GM21576 (cell line): Measurements from ENCODE around the gene M6PR.

Experiments used
- ATAC-seq: cut with Tn5 transposase; IDR thresholded peaks from one replicate; pipeline ENCODE4 v1.9.1; 2021; ENCODE audit warnings: mild to moderate bottlenecking, moderate library complexity; ENCODE audit not compliant: unreplicated experiment

M6PR gene

DNA sequence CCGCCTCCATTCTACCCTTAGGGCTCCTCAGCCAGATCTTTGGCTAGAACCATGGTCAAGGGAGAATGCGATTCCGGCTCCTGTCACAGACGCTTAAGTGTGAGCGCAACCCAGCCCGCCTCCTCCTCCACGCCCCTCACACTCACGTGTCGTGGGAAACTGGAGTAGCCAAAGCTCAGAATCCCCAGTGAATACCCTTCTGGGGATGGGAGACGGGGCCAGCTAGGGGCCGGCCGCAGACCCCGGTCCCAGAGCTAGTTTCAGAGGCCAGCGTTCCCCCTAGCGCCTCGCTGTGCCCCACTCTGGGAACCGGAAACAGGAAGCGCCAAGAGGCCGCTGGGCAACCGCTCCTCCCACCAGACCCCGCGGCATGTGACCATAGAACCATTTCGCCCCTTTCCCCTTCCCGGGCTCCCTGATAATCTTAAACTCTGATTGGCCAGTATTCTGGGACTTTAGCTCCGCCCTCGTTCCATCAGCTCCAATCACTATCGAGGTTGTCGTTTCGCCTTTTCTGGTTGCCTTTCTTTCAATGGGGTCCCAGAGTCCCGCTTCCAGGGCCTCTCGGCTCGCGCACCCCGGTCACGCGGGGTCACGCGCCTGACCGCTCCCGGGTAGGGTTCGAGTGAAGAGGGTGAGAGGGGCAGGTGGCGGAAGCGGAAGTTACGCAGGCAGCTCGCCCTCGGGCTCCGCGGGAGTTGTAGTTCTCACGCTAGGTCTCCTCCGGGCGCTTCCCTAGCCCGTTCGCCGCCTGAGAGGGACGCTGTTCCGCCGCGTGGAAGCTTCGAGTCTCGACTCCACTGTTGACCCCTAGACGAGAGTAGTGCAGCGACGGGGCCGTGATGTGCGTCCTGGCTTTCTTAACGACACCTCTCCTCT lies at the start of gene M6PR:
TSS of gene M6PR (minus strand) at position 304 of the 879 bp plus-strand sequence. CDS start 3,241 bp downstream, outside the sequence.
- ATAC-seq, result peak; percentile 81

DNA sequence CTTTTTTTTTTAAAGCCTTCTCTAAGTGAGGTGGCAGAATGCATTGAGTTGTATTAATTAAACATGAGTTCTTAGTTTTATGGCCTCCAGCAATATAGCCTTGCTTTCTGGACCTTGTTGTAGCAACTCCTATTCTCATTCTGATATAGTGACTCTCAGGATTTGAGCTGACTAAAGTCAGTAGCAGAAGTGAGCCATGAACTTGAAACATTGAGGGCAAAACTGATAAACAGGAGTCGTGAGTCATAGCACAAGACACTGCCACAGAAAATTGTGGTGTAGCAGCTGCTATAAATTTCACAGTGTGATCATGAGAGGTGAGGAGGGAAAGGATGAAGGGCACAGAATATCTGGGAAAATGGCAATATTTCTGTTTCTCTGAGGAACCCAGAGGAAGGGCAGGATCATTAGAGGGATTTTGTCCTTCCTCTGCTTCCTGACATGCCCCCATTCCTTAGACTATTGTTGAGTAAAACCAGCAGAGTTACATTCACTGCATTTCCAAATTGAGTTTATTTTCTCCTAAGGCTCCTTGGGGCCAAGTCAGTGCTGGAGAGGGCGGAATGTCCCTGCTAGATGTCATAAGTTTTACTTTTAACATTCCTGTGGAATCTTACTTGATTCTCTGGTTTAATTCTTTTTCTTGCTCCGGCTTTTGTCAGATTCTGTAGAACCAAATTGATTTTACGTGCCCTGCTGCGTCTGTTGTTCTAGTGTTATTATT lies 47.4 kb upstream of the M6PR start:
- ATAC-seq, result peak; percentile 98

DNA sequence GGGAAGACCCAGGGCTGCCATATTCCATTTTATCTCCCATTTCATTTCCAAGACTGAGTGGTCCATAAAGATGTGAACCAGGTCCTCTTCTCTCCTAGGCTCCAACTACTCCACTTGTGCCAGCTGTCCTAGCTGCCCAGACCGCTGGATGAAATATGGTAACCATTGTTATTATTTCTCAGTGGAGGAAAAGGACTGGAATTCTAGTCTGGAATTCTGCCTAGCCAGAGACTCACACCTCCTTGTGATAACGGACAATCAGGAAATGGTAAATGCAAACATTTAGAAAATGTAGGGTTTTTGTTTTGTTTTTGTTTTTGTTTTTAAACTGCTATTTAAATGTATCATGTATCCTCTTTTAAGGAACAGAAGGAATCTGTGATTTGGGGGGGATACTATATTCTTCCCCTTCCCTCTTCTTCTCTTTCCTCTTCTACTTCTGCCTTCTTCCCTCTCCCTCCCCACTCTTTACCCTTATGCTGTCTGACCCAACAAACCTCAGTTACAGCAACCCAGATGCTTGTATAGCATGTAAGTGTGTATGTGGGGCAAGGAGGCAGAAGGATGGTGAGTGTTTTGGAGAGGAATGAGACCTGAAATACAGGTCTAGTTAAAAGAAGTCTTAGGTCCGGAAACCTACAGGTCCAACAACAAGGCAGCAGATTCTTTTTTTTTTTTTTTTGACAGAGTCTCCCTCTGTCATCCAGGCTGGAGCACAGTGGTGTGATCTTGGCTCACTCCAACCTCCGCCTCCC lies 45.8 kb upstream of the M6PR start:
- ATAC-seq, result no peak

DNA sequence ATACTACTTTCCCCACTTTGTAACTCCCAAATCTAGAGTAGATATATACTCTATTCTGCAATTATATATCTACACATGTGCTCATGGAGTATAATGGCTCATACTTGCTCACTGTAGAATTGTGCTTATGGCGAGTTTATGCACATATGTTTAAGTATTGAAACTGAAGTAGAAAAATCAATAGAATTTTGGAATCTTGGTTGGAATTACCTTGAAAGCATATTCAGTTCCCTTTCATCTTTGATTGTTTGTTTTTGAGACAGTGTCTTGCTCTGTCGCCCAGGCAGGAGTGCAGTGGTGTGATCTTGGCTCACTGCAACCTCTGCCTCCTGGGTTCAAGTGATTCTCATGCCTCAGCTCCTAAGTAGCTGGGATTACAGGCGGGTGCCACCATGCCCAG lies 44.4 kb upstream of the M6PR start:
- no peak for ATAC-seq

DNA sequence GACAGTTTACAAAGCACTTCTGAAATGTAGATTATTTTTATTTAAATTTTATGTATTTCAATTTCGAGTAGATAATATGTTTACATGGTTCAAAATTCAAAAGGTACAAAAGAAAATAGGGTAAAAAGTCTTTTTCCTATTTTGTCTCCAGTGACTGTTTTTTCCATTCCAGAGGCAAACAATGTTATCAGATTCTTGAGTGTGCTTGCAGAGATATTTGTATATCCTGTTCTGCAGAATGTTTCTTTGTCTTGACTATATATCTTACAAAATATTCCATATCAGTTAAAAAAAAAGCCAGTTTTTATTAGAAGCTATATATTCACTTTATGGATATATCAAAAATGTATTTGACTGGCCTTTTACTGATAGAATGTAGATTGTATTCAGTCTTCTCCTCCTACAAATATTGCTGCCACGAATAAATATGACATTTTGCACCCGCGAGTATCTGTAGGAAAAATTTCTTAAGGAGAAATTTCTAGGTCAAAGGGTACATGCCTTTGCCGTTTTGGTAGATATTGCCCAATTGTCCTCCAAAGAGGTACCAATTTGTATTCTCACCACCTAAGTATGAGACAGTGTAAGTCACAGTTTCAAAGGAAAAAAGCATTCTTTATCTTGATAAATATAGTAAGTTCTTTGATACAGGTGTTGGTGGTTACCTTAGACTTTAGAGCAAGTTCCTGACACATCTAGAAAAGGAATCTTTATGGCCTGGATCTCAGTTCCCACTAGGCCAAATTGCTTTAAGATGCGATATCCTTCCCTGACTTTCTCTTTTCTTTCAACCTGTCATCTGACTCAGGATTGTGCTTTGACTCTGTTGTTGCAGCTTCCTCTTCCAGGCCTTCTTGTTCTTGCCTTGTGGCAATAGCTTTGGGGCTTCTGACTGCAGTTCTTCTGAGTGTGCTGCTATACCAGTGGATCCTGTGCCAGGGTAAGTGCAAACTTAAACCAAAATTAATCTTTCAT lies 42.2 kb upstream of the M6PR start:
- no peak for ATAC-seq

DNA sequence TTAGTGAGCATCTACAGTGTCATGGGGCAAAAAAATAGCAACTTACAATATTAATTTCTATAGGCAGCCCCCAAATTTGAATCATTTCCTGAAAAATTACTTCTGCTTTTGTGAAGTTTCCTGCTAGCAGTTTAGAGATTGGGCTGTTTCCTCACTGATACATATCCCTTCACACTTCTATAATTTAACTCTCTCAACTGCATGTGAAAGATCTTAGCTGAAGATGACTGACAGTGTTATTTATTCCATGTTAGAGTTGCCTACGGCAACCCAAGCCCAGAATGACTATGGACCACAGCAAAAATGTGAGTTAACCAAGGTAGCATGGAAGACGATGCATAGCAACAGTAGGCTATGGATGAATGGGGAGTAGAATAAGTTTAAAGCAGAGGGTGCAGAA lies 40.0 kb upstream of the M6PR start, which contains the start of gene KLRG1:
TSS of gene KLRG1 (plus strand) at position 134 of the 400 bp plus-strand sequence. CDS start at position 224, 90 bp downstream.
- no peak for ATAC-seq

DNA sequence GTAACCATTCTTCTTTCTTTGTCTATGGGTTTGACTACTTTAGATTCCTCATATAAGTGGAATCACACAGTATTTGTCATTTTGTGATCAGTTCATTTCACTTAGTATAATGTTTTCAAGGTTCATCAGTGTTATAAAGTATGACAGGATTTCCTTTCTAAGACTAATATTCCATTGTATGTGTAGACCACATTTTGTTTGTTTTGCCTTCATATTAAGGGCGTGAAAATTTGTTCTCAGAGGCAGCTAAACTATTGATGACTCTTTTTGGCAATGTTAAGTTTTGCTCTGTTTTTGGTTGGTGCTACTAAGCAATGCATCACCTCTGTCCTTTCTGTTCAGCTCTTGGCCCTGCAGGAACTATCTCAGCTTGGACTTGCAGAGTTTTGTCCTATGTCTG lies 38.2 kb upstream of the M6PR start:
- ATAC-seq, result no peak

DNA sequence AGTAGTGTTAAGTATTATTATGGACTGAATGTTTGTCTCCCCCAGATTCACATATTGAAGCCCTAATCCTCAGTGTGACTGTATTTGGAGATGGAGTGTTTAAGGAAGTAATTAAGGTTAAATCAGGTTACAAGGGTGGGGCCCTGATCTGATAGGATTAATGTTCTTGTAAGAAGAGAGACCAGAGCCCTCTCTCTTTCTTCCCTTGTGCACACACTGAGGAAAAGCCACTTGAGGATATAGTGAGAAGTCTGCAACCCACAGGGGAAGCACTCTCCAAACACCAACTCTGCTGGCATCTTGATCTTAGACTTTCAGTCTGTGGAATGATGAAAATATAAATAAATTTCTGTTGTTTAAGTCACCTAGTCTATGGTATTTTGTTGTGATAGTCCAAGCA lies 37.7 kb upstream of the M6PR start:
- ATAC-seq, result no peak

DNA sequence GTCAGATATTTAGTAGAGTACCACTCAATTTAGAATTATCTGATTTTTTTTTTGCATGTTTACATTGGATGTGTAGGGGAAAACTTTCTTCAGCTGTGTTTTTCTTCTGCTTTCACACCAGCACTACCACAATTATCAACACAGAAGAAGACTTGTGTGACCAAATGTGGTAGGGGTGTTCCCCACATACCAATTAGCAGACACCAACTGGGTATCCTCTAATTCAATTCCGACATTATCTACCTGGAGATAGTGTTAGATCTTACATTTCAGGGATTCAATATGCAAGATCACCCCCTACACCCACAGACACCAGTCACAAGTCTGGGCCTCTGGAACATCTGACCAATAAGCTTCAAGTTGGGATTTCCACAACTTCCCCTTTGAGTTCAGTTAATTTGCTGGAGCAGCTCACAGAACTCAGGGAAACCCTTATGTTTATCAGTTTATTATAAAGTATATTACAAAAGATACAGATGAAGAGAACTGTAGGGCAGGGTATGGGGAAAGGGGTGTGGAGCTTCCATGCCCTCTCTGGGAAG lies 35.8 kb upstream of the M6PR start:
- no peak for ATAC-seq

DNA sequence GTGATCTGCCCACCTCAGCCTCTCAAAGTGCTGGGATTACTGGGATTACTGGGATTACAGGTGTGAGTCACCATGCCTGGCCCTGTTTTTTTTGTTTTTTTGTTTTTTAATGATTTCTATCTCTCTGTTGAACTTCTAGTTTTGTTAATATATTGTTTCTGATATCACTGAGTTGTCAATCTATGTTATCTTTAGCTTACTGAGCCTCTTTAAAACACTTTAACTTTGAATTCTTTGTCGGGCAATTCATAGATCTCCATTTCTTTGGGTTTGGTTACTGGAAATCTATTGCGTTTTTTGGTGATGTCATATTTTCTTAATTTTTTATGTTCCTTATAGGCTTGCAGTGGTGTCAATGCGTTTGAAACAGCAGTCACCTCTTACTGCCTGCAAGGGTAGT lies 30.7 kb upstream of the M6PR start:
- ATAC-seq, result no peak

DNA sequence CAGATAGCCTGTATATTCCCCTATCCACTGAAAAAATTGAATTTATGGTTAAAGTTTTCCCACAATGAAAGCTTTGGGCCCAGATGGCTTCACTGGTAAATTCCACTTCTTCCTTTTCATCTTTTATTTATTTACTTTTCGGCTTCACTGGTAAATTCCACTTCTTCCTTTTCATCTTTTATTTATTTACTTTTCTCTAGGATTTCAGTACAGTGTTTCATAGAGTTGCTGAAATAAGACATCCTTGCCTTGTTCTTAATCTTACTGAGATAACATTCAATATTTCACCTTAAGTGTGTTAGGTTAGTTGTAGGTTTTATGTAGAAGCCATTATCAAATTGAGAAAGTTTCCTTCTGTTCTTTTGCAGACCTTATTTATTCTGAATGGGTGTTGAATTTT lies 21.0 kb upstream of the M6PR start:
- no peak for ATAC-seq

DNA sequence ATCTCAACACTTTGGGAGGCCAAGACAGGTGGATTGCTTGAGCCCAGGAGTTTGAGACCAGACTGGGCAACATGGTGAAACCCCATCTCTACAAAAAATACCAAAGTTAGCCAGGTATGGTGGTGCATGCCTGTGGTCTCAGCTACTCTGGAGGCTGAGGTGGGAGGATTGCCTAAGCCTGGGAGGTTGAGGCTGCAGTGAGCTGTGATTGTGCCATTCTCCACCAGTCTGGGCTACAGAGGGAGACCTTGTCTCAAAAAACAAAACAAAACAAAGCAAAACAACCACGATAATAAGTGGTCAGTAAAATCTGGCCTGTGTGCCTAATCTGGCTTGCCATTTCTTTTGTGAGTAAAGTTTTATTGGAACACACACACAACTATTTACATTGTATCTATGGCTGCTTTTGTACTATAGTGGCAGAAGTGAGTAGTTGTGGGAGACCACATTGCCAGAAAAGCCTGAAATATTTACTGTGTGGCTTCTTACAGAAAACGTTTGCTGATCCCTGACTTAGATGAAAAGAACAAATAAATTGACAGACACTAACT lies 20.5 kb upstream of the M6PR start:
- no peak for ATAC-seq

DNA sequence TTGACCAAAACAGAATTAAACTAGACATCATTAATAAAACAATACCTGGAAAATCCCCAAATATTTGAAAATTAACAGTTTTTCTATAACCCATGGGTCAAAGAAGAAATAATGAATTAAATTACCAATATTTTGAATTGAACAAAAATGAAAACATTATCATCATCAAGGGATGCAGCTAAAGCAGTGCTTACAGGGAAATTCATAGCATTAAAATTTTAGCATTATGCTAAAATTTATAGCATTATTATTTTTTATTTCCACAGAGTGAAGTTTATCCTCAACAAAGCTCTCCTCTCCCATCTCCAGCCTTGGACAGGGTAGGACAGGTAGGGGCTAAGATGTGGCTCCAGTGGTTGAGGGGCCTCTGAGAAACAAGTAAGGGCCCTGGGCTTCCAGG lies 19.3 kb upstream of the M6PR start:
- ATAC-seq, result no peak

DNA sequence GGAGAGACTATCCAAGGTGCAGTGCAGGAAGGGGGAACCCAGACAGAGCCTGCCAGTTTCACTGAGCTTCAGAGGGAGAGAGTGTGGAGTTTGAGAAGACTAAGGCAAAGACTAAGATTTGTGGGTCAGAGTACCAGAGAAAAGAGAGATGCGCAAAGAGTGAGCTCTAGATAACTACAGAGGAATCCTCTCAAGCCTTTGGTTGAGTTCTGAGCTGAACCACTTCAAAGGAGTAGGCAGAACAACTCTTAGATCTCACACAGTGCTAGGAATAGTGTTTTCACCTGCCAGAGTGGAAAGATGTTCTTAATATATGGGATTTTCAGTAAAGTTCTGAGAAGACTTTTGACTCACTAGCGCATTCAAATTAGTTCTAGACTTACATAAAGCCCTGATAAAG lies 10.7 kb upstream of the M6PR start:
- no peak for ATAC-seq

DNA sequence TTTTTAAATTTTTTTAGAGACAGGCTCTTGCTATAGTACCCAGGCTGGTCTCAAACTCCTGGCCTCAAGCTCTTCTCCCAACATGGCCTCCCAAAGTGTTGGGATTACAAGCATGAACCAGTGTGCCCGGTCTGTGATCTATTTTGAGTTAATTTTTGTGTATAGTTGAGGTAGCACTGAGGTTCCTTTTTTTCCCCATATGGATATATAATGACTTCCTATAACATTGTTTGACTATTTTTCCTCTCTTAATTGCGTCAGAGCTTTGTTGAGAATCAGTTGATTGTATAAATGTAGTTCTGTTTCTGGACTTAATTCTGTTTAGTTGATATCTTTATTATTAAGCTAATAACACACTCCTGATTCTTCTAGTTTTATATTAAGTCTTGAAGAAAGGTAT lies 8.6 kb upstream of the M6PR start:
- no peak for ATAC-seq

DNA sequence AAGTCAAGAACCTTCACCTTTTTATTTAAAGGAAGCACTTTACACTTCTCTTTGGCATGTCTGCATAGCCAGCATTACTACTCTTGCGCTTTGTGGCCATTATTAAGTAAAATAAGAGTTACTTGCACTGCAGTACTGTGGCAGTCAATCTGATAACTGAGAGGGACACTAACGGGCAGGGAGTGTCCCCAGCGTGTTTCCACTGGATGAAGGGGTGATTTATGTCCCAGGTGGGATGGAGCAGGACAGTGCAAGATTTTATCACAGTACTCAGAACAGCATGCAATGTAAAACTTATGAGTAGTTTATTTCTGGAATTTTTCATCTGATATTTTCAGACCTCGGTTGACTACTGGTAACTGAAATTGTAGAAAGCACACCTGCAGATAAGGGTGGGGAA lies 8.1 kb upstream of the M6PR start:
- ATAC-seq, result no peak

DNA sequence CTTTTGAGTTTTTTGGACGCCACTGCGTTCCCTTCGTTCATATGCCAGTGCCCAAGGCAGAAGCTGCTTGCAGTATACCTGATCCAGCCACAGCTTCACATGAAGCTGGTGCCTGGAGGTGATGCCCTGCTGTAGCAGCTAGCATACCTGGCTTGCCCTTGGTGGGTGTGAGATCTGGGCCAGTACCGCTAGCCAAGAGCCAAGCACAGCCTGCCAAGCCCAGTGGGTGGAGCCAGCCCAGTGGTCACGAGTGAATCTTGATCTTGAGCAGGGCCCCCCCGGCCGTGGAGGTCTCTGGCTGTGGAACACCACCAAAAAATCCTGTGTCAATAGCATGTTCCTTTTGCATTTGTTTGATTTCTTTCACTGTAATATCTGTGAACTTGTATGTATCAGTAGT lies 7.3 kb upstream of the M6PR start:
- no peak for ATAC-seq

DNA sequence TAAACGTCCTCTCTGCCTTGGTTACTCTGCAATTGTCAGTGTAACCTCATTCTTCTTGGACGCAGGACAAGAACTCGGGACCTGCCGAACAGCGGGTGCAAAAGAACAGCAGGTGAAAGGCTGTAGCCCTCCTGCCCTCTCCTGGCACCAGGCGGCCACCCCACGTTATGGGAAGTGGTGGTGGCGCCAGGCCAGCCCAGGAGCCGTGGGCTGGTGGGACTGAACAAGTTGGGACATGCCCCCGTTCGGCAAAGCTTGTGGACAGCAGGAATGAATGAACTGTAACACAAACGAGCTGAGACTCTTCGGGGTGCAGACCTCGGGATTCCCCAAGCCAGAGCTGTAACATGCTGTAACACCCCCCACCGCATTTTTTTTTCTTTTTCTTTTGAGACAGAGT lies 6.6 kb upstream of the M6PR start:
- ATAC-seq, result no peak

DNA sequence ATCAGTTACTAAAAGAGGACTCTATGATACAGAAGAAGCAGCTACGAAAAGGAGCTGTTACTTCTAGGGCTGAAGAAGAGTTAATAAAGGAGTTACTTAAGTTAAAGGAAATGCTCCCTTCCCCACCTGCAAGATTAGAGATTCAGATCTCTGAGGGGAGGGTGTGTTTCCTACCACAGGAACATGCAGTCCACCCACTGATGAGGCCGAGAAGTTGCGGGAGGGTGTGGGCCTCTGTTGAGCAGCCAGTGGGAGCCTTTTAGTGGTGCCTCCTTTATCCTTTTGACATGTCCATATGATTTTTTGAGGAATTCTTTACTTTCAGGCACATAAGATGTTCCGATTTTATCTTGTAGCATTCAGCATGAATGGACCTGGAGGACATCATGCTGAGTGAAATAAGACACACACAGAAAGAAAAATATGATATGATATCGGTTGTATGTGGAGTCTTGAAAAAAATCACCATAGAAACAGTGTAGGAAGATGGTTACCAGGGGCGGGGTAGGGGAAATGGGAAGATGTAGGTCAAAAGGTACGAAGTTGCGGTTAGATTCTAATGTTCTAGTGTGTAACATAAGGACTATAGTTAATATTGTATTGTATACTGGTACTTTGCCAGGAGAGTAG lies 4.4 kb upstream of the M6PR start:
- ATAC-seq, result no peak
